ENCODE measurements around the gene SCCPDH.
"Not testable (repeated sequence)": the region's sequence is repeated elsewhere in the genome, so short reads cannot be mapped to it uniquely, and the experiment has no call there.

Gene SCCPDH

DNA sequence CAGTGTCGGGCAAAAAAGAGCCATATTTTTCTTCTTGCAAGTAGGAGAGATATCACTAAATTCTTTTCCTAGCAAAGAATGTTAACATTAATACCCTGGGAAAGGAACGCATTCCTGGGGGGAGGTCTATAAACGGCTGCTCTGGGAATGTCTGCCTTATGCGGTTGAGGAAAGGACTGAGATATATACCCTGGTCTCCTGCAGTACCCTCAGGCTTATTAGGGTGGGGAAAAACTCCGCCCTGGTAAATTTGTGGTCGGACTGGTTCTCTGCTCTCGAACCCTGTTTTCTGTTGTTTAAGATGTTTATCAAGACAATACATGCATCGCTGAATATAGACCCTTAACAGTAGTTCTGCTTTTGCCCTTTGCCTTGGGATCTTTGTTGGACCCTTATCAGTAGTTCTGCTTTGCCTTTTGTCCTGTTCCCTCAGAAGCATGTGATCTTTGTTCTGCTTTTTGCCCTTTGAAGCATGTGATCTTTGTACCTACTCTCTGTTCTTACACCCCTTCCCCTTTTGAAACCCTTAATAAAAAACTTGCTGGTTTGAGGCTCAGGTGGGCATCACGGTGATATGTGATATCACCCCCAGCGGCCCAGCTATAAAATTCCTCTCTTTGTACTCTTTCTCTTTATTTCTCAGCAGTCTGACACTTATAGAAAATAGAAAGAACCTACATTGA lies 29.9 kb upstream of the SCCPDH start:
- H3K27ac ChIP-seq (replicated peaks), result peak overlapping the region; percentile 22
- not testable (repeated sequence) for H3K27me3 ChIP-seq (ENCODE audit: insufficient read depth, poor library complexity, severe bottlenecking); H3K4me3 ChIP-seq (replicated peaks; ENCODE audit: insufficient read depth, low read length)
- peak in 1 of 2 experiments; percentile 54 for DNase-seq (ENCODE audit: low read depth in 1 of 2, low spot score in 1 of 2)
- peak; percentile 54; the same call in 1 of the 2 replicates for TF ChIP-seq SPI1 (IDR thresholded peaks at IDR 0.05; ENCODE audit: borderline replicate concordance, low read depth)

DNA sequence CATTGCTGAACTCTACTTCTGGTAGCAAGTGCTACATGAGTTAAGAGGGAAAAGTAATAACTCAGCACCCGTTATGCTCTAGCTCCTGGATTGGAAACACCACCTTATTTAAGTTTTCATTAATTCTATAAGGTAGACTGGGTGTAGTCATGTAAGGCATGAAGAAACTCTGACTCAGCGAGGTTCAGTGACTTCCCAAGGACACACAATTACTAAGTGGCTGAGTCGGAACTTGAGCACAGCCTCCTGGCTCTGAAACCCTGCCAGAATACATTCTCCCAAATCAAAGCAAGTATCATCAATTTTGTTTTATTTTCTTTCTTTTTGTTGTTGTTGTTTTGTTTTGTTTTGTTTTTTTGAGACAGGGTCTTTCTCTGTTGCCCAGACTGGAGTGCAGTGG lies 29.1 kb upstream of the SCCPDH start:
- no peak for DNase-seq (ENCODE audit: low read depth in 1 of 2, low spot score in 1 of 2)
- peak overlapping the region; percentile 22 for H3K27ac ChIP-seq (replicated peaks)
- TF ChIP-seq GABPA (IDR thresholded peaks at IDR 0.05; ENCODE audit: low read depth) (no peak), SPI1 (IDR thresholded peaks at IDR 0.05; ENCODE audit: borderline replicate concordance, low read depth) (no peak), POLR2AphosphoS5 (IDR thresholded peaks at IDR 0.05; ENCODE audit: low read depth) (no peak)
- TF ChIP-seq, protein P1, sequence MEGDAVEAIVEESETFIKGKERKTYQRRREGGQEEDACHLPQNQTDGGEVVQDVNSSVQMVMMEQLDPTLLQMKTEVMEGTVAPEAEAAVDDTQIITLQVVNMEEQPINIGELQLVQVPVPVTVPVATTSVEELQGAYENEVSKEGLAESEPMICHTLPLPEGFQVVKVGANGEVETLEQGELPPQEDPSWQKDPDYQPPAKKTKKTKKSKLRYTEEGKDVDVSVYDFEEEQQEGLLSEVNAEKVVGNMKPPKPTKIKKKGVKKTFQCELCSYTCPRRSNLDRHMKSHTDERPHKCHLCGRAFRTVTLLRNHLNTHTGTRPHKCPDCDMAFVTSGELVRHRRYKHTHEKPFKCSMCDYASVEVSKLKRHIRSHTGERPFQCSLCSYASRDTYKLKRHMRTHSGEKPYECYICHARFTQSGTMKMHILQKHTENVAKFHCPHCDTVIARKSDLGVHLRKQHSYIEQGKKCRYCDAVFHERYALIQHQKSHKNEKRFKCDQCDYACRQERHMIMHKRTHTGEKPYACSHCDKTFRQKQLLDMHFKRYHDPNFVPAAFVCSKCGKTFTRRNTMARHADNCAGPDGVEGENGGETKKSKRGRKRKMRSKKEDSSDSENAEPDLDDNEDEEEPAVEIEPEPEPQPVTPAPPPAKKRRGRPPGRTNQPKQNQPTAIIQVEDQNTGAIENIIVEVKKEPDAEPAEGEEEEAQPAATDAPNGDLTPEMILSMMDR (IDR thresholded peaks at IDR 0.05; ENCODE audit: insufficient read depth, low read length), result no peak
- TF ChIP-seq, protein P2, sequence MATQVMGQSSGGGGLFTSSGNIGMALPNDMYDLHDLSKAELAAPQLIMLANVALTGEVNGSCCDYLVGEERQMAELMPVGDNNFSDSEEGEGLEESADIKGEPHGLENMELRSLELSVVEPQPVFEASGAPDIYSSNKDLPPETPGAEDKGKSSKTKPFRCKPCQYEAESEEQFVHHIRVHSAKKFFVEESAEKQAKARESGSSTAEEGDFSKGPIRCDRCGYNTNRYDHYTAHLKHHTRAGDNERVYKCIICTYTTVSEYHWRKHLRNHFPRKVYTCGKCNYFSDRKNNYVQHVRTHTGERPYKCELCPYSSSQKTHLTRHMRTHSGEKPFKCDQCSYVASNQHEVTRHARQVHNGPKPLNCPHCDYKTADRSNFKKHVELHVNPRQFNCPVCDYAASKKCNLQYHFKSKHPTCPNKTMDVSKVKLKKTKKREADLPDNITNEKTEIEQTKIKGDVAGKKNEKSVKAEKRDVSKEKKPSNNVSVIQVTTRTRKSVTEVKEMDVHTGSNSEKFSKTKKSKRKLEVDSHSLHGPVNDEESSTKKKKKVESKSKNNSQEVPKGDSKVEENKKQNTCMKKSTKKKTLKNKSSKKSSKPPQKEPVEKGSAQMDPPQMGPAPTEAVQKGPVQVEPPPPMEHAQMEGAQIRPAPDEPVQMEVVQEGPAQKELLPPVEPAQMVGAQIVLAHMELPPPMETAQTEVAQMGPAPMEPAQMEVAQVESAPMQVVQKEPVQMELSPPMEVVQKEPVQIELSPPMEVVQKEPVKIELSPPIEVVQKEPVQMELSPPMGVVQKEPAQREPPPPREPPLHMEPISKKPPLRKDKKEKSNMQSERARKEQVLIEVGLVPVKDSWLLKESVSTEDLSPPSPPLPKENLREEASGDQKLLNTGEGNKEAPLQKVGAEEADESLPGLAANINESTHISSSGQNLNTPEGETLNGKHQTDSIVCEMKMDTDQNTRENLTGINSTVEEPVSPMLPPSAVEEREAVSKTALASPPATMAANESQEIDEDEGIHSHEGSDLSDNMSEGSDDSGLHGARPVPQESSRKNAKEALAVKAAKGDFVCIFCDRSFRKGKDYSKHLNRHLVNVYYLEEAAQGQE (IDR thresholded peaks at IDR 0.05; ENCODE audit: insufficient replicate concordance, low read depth), result no peak
- no peak overlapping the region for H3K4me3 ChIP-seq (replicated peaks; ENCODE audit: insufficient read depth, low read length)
- no peaks in the 10 kb centered on the region for H3K27me3 ChIP-seq (ENCODE audit: insufficient read depth, poor library complexity, severe bottlenecking)

DNA sequence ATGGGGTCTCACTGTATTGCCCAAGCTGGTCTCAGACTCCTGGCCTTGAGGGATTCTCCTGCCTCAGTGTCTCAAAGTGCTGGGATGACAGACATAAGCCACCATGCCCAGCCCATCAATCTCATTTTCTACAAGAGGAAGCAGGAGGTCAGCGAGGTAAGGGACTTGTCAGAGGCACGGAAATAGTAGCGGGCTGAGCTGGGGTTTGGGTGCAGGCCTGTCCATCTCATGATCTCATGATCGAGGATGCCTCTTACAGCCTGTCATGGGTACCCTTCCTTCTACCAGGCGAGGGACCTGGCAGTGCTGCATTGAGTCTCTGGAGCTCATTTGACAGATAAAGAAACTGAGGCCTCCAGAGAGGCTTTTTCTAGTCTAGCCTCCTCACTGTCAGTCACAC lies 28.5 kb upstream of the SCCPDH start:
- no peak overlapping the region for H3K27ac ChIP-seq (replicated peaks)
- H3K27me3 ChIP-seq (ENCODE audit: insufficient read depth, poor library complexity, severe bottlenecking), result no peaks in the 10 kb centered on the region
- DNase-seq (ENCODE audit: low read depth in 1 of 2, low spot score in 1 of 2), result no peak
- no peak overlapping the region for H3K4me3 ChIP-seq (replicated peaks; ENCODE audit: insufficient read depth, low read length)
- TF ChIP-seq GABPA (IDR thresholded peaks at IDR 0.05; ENCODE audit: low read depth), result no peak
- no peak for TF ChIP-seq POLR2AphosphoS5 (IDR thresholded peaks at IDR 0.05; ENCODE audit: low read depth)
- TF ChIP-seq, protein P2 (IDR thresholded peaks at IDR 0.05; ENCODE audit: insufficient replicate concordance, low read depth), result no peak
- TF ChIP-seq, protein P1 (IDR thresholded peaks at IDR 0.05; ENCODE audit: insufficient read depth, low read length), result no peak
- TF ChIP-seq SPI1 (IDR thresholded peaks at IDR 0.05; ENCODE audit: borderline replicate concordance, low read depth), result no peak

DNA sequence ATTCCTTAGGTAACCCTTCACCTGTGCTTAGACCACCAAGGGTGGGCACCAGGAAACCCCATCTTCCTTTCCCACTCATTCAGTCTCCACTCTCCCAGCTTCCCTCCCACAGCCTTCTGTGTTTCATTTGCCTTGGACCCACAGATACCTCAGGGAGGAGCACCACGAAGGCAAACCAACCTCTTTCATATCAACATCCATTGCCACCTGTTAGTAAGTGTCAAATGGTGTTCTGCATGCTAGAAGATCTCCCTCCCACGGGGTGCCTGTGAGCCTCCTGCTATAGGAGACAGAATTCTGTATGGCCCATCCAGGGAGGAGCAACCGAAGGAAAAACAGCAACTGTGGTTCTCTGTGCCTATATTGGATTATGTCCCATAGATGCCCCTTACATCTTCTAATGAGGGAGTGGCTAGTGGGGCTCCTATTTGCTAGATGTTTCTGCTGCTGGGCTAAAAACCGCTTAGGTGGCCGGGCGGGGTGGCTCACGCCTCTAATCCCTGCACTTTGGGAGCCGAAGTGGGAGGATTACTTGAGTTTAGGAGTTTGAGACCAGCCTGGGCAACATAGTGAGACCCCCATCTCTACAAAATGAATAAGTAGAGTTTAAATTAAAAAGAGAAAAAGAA lies 25.6 kb upstream of the SCCPDH start:
- Histone ChIP-seq H3K4me3 (replicated peaks; ENCODE audit: insufficient read depth, low read length) (no peak overlapping the region), H3K27ac (replicated peaks) (no peak overlapping the region), H3K27me3 (ENCODE audit: insufficient read depth, poor library complexity, severe bottlenecking) (no peaks in the 10 kb centered on the region)
- no peak for DNase-seq (ENCODE audit: low read depth in 1 of 2, low spot score in 1 of 2)
- TF ChIP-seq SPI1 (IDR thresholded peaks at IDR 0.05; ENCODE audit: borderline replicate concordance, low read depth), result no peak
- TF ChIP-seq, protein P1 (IDR thresholded peaks at IDR 0.05; ENCODE audit: insufficient read depth, low read length), result no peak
- no peak for TF ChIP-seq POLR2AphosphoS5 (IDR thresholded peaks at IDR 0.05; ENCODE audit: low read depth)
- TF ChIP-seq GABPA (IDR thresholded peaks at IDR 0.05; ENCODE audit: low read depth), result no peak
- TF ChIP-seq, protein P2 (IDR thresholded peaks at IDR 0.05; ENCODE audit: insufficient replicate concordance, low read depth), result no peak

Data from HL-60 (cell line).